ENCODE measurements around the gene ARFGAP1.

DNA sequence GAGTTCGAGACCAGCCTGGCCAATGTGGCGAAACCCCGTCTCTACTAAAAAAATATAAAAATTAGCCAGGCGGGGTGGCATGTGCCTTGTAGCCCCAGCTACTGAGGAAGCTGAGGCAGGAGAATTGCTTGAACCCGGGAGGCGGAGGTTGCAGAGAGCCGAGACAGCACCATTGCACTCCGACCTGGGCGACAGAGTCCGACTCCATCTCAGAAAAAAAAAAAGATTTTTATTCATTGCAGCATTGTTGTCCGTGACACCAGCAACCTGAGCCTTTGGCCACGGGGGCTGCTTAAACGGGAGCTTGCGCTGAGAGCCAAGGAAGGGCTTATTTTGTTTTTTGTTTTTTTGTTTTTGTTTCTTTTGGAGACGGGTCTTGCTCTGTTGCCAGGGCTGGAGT lies 7.3 kb downstream of the ARFGAP1 start:
- TF ChIP-seq, protein P1, sequence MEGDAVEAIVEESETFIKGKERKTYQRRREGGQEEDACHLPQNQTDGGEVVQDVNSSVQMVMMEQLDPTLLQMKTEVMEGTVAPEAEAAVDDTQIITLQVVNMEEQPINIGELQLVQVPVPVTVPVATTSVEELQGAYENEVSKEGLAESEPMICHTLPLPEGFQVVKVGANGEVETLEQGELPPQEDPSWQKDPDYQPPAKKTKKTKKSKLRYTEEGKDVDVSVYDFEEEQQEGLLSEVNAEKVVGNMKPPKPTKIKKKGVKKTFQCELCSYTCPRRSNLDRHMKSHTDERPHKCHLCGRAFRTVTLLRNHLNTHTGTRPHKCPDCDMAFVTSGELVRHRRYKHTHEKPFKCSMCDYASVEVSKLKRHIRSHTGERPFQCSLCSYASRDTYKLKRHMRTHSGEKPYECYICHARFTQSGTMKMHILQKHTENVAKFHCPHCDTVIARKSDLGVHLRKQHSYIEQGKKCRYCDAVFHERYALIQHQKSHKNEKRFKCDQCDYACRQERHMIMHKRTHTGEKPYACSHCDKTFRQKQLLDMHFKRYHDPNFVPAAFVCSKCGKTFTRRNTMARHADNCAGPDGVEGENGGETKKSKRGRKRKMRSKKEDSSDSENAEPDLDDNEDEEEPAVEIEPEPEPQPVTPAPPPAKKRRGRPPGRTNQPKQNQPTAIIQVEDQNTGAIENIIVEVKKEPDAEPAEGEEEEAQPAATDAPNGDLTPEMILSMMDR (IDR thresholded peaks at IDR 0.05; ENCODE audit: borderline replicate concordance, extremely low read depth, low read length, poor library complexity, severe bottlenecking): no peak
- no peak for TF ChIP-seq EZH2 (IDR thresholded peaks at IDR 0.05; ENCODE audit: borderline replicate concordance, low read depth, low read length, severe bottlenecking)

Measured in DND-41 (cell line).